Endothelial cell of umbilical vein (primary cell): ENCODE data around the gene SNRPF. TPM values are rescaled to one million over a fixed set of nuclear protein-coding genes. Genes with fewer than 3 reads are reported as not detected.

Experiments
- BruUV-seq: library from RNA; stranded (reverse); fragments of 400-500 nt; replicated peaks from 2 replicates; lab custom pipeline; 2021; lab: Mats Ljungman, UMichigan
- CTCF ChIA-PET: fragments of 300-600, 350-600 bp; sonication (Branson Sonifier 250); formaldehyde crosslinking; loops from one replicate; lab custom pipeline; 2021; ENCODE audit warnings: antibody characterized with exemption, inconsistent platforms; lab: Charles Lee
- POLR2A ChIA-PET: fragments of 300-600, 350-600 bp; sonication (Branson Sonifier 250); formaldehyde crosslinking; loops from one replicate; lab custom pipeline; 2021; ENCODE audit warnings: antibody characterized with exemption, inconsistent platforms; lab: Charles Lee
- DNase-seq: peaks from one replicate; pipeline ENCODE4 v3.0.0-alpha.2; 2011; ENCODE audit warnings: low read depth, low spot score
- FAIRE-seq: peaks from 2 replicates; lab custom pipeline; 2011; peaks lifted over from hg19 to GRCh38; lab: Jason Lieb, UNC
- H2AFZ ChIP-seq: 2 replicates; pipeline ENCODE4 v1.6.0; 2012; ENCODE audit warnings: low read depth, low read length, control low read depth, inconsistent platforms
- H3K27ac ChIP-seq: 2 replicates; pipeline ENCODE4 v1.5.1; 2011; ENCODE audit warnings: low read depth, mild to moderate bottlenecking, control low read depth, low read length, moderate library complexity; ENCODE audit not compliant: insufficient read depth
- H3K27me3 ChIP-seq, 2 experiments: 2 replicates each; pipeline versions ENCODE4 v1.6.0 to v1.6.1; 2011; ENCODE audit warnings: low read length in 2 of 2, mixed read lengths in 1 of 2; ENCODE audit not compliant: control insufficient read depth in 2 of 2, insufficient read depth in 2 of 2
- H3K36me3 ChIP-seq, 2 experiments: 2 replicates in 1 of 2; 3 replicates in 1 of 2; pipeline ENCODE4 v1.5.1; 2011; ENCODE audit warnings: low read length in 2 of 2, mild to moderate bottlenecking in 1 of 2, moderate library complexity in 1 of 2; ENCODE audit not compliant: control insufficient read depth in 2 of 2, insufficient read depth in 2 of 2; ENCODE audit errors: extremely low read depth in 1 of 2
- H3K4me1 ChIP-seq: 3 replicates; pipeline ENCODE4 v1.5.1; 2011; ENCODE audit warnings: mild to moderate bottlenecking, low read length; ENCODE audit not compliant: control insufficient read depth, insufficient read depth; ENCODE audit errors: extremely low read depth
- H3K4me2 ChIP-seq: 2 replicates; pipeline ENCODE4 v1.6.1; 2011; ENCODE audit warnings: low read length, control low read depth, mixed read lengths; ENCODE audit not compliant: insufficient read depth
- H3K4me3 ChIP-seq, 3 experiments: fragments of 200-600 bp in 1 of 3; sonication (generic), shearing (Covaris generic) in 1 of 3; replicated peaks in 1 of 3; 2 replicates each; pipeline ENCODE4 v1.5.1; 2011 to 2016; ENCODE audit warnings: control low read depth in 3 of 3, low read length in 3 of 3, mild to moderate bottlenecking in 2 of 3, inconsistent platforms in 1 of 3, low read depth in 1 of 3, moderate library complexity in 1 of 3; ENCODE audit not compliant: insufficient read depth in 1 of 3
- H3K79me2 ChIP-seq: 2 replicates; pipeline ENCODE4 v1.6.0; 2012; ENCODE audit warnings: low read length, inconsistent platforms; ENCODE audit not compliant: control insufficient read depth, insufficient read depth
- H3K9ac ChIP-seq: replicated peaks from 2 replicates; pipeline ENCODE3; 2011; ENCODE audit warnings: low read length, control low read depth; ENCODE audit not compliant: insufficient read depth; ENCODE audit errors: extremely low read depth
- H3K9me1 ChIP-seq: replicated peaks from 3 replicates; pipeline ENCODE4 v1.6.0; 2011; ENCODE audit warnings: mild to moderate bottlenecking, low read length; ENCODE audit not compliant: control insufficient read depth, insufficient read depth; ENCODE audit errors: extremely low read depth
- H3K9me3 ChIP-seq: replicated peaks from 2 replicates; pipeline ENCODE4 v1.5.1; 2012; ENCODE audit warnings: low read length, inconsistent platforms; ENCODE audit not compliant: control insufficient read depth, insufficient read depth
- H4K20me1 ChIP-seq: replicated peaks from 2 replicates; pipeline ENCODE3; 2011; ENCODE audit warnings: mild to moderate bottlenecking, low read length; ENCODE audit not compliant: control insufficient read depth, insufficient read depth; ENCODE audit errors: extremely low read depth
- EZH2 ChIP-seq: IDR thresholded peaks from 2 replicates; pipeline ENCODE4 v1.6.1; 2012; ENCODE audit warnings: borderline replicate concordance, low read depth, mild to moderate bottlenecking, moderate library complexity, low read length, inconsistent platforms; ENCODE audit not compliant: severe bottlenecking
- FOS ChIP-seq: IDR thresholded peaks from 2 replicates; pipeline ENCODE4 v1.6.1; 2011; ENCODE audit warnings: mild to moderate bottlenecking, low read length, moderate library complexity, borderline replicate concordance; ENCODE audit not compliant: insufficient read depth
- GATA2 ChIP-seq: IDR thresholded peaks from 2 replicates; pipeline ENCODE4 v1.7.0; 2011; ENCODE audit warnings: low read depth, mild to moderate bottlenecking, moderate library complexity, mixed read lengths, low read length; ENCODE audit not compliant: insufficient read length, insufficient read depth
- JUN ChIP-seq: IDR thresholded peaks from 2 replicates; pipeline ENCODE4 v1.6.1; 2011; ENCODE audit warnings: borderline replicate concordance, low read depth; ENCODE audit not compliant: insufficient read length, insufficient read depth
- MYC ChIP-seq: IDR thresholded peaks from one replicate; pipeline ENCODE4 v1.6.1; 2011; ENCODE audit warnings: mild to moderate bottlenecking, low read depth, low read length
- POLR2A ChIP-seq: IDR thresholded peaks from 2 replicates; pipeline ENCODE4 v1.6.1; 2012; ENCODE audit warnings: low read depth, mild to moderate bottlenecking, control low read depth, low read length
- POLR2AphosphoS5 ChIP-seq: IDR thresholded peaks from 2 replicates; pipeline ENCODE4 v1.6.1; 2012; ENCODE audit warnings: low read depth, mild to moderate bottlenecking, control low read depth, low read length, moderate library complexity; ENCODE audit not compliant: insufficient read depth
- dilution Hi-C: fragments of 300-500 bp; cut with MboI; formaldehyde crosslinking; loops from one replicate; pipeline ENCODE4 v1.15.0; 2019; ENCODE audit warnings: low sequenced_read_pairs; ENCODE audit not compliant: extremely low pct_ligation_motif_present
- intact Hi-C: fragments of 100-400 bp; cut with micrococcal nuclease; formaldehyde crosslinking; loops from one replicate; pipeline ENCODE4 v1.10.0; 2022
- polyA plus RNA-seq, 4 experiments: library from polyadenylated mRNA; depleted of rRNA in 3 of 4; stranded (reverse) in 3 of 4; unstranded in 1 of 4; fragments of >200 nt; gene quantifications; 2 replicates each; pipeline versions ENCODE4 v1.2.1 to v1.2.3, GENCODE V29; 2011 to 2012; ENCODE audit warnings: missing spikeins in 1 of 4
- total RNA-seq: library from RNA; stranded (reverse); gene quantifications from 2 replicates; pipeline ENCODE4 v1.2.3, GENCODE V29; 2021
- TF ChIP-seq, protein P1 (sequence below): IDR thresholded peaks from 2 replicates; pipeline ENCODE4 v1.6.1; 2011; ENCODE audit not compliant: insufficient read depth, insufficient read length
- TF ChIP-seq, protein P2 (sequence below), 2 donors: IDR thresholded peaks; 1 replicate in 1 of 2; 2 replicates in 1 of 2; pipeline ENCODE4 v1.5.1; 2011; ENCODE audit warnings: low read length in 2 of 2, mild to moderate bottlenecking in 2 of 2, moderate library complexity in 2 of 2, control low read depth in 1 of 2, inconsistent platforms in 1 of 2, low read depth in 1 of 2; ENCODE audit not compliant: insufficient read depth in 1 of 2; ENCODE audit errors: extremely low read depth in 1 of 2

Gene SNRPF
- total and polyA plus RNA-seq, 2 donors (not counting 3 experiments of a cell fraction or from before 2014, with no cell fraction given): 17.1 to 36.6 TPM

DNA sequence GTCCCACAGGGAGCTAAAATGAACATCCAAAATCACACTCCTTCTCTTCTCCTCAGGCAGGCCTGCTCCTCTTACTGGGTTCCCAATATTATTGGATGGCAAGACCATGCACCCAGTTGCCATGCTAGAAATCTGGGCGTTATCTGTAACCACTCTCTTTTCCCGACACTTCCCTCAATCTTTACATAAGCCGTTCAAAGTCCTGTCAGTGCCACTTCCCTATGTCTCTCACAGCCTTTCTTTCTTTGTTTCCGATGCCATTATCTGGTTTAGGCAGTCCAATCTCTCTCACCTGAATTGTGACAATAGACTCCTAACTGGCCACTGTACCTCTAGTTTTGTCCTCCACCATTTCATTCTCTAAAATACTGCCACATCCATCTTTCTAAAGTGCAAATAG is 24.1 kb downstream of the SNRPF start:
- Histone ChIP-seq H3K36me3 (no peaks in the 10 kb centered on the region), H3K9me3 (no peaks in the 10 kb centered on the region), H4K20me1 (no peaks in the 10 kb centered on the region), H3K9ac (no peak overlapping the region), H3K4me3 (no peak overlapping the region), H3K4me1 (peaks cover 3% of the 10 kb centered on the region), H3K4me2 (no peak overlapping the region), H3K27ac (no peak overlapping the region), H2AFZ (no peak overlapping the region), H3K79me2 (no peaks in the 10 kb centered on the region), H3K27me3 (no peaks in the 10 kb centered on the region), H3K9me1 (no peaks in the 10 kb centered on the region)
- ChIA-PET POLR2A (interaction anchor here (0.5 kb wide), 1 partner anchor 554 kb away, joined by 3 read pairs; no protein-coding TSS in a partner anchor), CTCF (no interaction called here)
- DNase-seq (no peak), FAIRE-seq (no peak)
- intact Hi-C loops (no loop called here), dilution Hi-C loops (no loop called here)
- no TSS peak for BruUV-seq
- TF ChIP-seq MYC (no peak), JUN (no peak), EZH2 (no peak), FOS (no peak), POLR2A (no peak), GATA2 (no peak), POLR2AphosphoS5 (no peak)
- TF ChIP-seq, protein P1, sequence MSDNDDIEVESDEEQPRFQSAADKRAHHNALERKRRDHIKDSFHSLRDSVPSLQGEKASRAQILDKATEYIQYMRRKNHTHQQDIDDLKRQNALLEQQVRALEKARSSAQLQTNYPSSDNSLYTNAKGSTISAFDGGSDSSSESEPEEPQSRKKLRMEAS: no peak
- TF ChIP-seq, protein P2, sequence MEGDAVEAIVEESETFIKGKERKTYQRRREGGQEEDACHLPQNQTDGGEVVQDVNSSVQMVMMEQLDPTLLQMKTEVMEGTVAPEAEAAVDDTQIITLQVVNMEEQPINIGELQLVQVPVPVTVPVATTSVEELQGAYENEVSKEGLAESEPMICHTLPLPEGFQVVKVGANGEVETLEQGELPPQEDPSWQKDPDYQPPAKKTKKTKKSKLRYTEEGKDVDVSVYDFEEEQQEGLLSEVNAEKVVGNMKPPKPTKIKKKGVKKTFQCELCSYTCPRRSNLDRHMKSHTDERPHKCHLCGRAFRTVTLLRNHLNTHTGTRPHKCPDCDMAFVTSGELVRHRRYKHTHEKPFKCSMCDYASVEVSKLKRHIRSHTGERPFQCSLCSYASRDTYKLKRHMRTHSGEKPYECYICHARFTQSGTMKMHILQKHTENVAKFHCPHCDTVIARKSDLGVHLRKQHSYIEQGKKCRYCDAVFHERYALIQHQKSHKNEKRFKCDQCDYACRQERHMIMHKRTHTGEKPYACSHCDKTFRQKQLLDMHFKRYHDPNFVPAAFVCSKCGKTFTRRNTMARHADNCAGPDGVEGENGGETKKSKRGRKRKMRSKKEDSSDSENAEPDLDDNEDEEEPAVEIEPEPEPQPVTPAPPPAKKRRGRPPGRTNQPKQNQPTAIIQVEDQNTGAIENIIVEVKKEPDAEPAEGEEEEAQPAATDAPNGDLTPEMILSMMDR (IDR thresholded peaks at IDR 0.05; ENCODE audit: extremely low read depth in 1 of 2, insufficient read depth in 1 of 2, low read depth in 1 of 2, low read length in 2 of 2): no peak
